A673 (cell line): ENCODE results near the gene PHYHIPL.

Experiments
- CTCF ChIP-seq: fragments of 300-800, 200-600 bp; sonication (generic); conservative IDR thresholded peaks from 2 replicates; pipeline ENCODE4 v1.5.1; 2017; ENCODE audit warnings: low read depth, mild to moderate bottlenecking, antibody characterized with exemption, low read length, moderate library complexity, mixed read lengths
- EZH2 ChIP-seq: fragments of 200-600 bp; sonication (generic); IDR thresholded peaks from 2 replicates; pipeline ENCODE4 v1.6.1; 2017; ENCODE audit warnings: borderline replicate concordance, low read depth, mild to moderate bottlenecking, mixed read lengths, antibody characterized with exemption, low read length; ENCODE audit not compliant: poor library complexity, severe bottlenecking

- TF ChIP-seq CTCF (no peak), EZH2 (no peak)
Observed at GRCh38 chr10:59285848-59286247, 109.4 kb downstream of the PHYHIPL start.
